Suppressor macrophage (primary cell): Measurements from ENCODE around the gene TBX1.

Source experiments
- DNase-seq, 4 experiments: peaks; one replicate each; pipeline ENCODE4 v3.0.0-alpha.2; 2020 to 2022

The TBX1 gene

DNA sequence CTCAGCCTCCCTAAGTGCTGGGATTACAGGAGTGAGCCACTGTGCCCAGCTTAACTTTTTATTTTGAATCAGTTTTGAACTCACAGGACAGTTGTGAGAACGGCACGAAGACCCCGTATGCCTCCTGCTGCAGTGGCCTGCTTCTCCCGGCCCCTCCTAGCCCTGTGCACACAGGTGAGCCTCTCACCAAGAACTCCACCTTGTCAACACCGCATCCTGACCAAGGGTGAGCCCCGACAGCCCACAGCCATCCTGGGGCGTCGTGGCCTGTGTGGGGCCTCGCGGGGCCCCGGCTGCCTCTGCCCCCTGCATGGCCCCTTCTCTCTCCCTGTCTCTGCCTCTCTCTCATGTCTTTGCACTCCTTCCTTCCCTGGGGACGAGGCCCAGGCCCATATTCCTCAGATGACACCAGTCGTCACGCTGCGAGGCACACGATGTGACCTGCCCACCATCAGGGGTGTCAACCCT is 55.3 kb downstream of the TBX1 start:
- no peak for DNase-seq

DNA sequence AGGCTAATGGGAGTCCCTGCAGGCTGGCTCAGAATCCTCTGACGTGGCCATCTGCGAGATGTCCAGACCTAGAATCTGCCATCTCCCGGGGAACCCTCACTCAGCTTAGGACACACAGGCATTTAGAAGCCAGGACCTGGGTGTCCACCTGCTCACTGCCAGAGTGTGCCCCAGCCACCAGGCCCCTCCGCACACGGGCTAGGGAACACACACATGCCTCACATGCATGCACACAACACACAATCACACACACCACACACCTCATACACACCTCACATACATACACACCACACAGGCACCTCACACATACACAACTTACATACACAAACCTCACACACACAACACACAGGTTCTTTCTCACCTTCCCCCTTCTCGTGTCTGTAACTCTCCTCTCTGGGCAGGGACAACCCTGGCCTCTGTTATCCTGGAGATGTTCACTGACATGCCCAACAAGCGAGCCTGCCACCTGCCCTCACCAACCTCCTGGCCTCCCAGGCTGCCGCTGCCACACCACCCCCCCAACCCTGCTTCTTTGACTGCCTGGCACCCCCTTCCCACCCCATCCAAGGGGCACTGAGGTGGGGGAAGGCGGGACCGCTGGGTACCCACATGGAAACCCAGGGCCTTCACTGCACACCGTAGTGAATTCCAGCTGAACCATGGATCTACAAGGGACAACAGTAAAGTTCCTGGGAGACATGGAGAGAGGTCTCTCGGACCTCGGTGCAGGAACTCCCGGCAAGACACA is 56.0 kb downstream of the TBX1 start:
- DNase-seq: no peak
